ENCODE data around the gene SLC2A5.
A peak's percentile ranks its signal among the peaks of the same experiment; 100 is the strongest.

Gene SLC2A5

GRCh38 chr1:8992936-8993687 is 76.3 kb downstream of the SLC2A5 start:
- no peak overlapping the region for H3K4me3 ChIP-seq (ENCODE audit: low read depth, low read length)
- DNase-seq (ENCODE audit: low read depth), result no peak
- TF ChIP-seq, protein P1, sequence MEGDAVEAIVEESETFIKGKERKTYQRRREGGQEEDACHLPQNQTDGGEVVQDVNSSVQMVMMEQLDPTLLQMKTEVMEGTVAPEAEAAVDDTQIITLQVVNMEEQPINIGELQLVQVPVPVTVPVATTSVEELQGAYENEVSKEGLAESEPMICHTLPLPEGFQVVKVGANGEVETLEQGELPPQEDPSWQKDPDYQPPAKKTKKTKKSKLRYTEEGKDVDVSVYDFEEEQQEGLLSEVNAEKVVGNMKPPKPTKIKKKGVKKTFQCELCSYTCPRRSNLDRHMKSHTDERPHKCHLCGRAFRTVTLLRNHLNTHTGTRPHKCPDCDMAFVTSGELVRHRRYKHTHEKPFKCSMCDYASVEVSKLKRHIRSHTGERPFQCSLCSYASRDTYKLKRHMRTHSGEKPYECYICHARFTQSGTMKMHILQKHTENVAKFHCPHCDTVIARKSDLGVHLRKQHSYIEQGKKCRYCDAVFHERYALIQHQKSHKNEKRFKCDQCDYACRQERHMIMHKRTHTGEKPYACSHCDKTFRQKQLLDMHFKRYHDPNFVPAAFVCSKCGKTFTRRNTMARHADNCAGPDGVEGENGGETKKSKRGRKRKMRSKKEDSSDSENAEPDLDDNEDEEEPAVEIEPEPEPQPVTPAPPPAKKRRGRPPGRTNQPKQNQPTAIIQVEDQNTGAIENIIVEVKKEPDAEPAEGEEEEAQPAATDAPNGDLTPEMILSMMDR (IDR thresholded peaks at IDR 0.05; ENCODE audit: control insufficient read depth, extremely low read depth, insufficient read depth), result no peak

GRCh38 chr1:8989821-8990220 is 79.6 kb downstream of the SLC2A5 start:
- TF ChIP-seq, protein P1 (IDR thresholded peaks at IDR 0.05; ENCODE audit: control insufficient read depth, extremely low read depth, insufficient read depth), result no peak
- DNase-seq (ENCODE audit: low read depth), result no peak
- no peak overlapping the region for H3K4me3 ChIP-seq (ENCODE audit: low read depth, low read length)

DNA sequence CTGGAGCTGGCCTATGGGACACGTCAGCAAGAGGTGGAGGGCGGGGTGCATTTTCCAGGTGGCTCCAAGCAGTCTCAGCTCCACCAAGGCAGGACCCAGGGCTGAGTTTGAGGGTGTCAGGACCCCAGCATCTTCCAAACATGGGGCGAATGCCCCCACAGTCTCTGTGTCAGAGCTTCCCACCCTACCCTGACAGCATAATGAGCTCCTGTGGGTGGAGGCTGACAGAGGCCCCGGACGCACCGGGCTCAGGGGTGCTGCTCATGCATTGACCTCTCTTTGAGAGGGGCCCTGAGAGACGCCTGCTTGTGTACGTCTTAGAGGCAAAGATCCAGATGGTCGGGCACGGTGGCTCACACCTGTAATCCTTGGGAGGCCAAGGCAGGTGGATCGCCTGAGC is 80.4 kb downstream of the SLC2A5 start:
- TF ChIP-seq, protein P1 (IDR thresholded peaks at IDR 0.05; ENCODE audit: control insufficient read depth, extremely low read depth, insufficient read depth), result no peak
- H3K4me3 ChIP-seq (ENCODE audit: low read depth, low read length), result no peak overlapping the region
- no peak for DNase-seq (ENCODE audit: low read depth)

GRCh38 chr1:8988618-8988967 is 80.8 kb downstream of the SLC2A5 start:
- TF ChIP-seq, protein P1 (IDR thresholded peaks at IDR 0.05; ENCODE audit: control insufficient read depth, extremely low read depth, insufficient read depth), result no peak
- no peak for DNase-seq (ENCODE audit: low read depth)
- no peak overlapping the region for H3K4me3 ChIP-seq (ENCODE audit: low read depth, low read length)

DNA sequence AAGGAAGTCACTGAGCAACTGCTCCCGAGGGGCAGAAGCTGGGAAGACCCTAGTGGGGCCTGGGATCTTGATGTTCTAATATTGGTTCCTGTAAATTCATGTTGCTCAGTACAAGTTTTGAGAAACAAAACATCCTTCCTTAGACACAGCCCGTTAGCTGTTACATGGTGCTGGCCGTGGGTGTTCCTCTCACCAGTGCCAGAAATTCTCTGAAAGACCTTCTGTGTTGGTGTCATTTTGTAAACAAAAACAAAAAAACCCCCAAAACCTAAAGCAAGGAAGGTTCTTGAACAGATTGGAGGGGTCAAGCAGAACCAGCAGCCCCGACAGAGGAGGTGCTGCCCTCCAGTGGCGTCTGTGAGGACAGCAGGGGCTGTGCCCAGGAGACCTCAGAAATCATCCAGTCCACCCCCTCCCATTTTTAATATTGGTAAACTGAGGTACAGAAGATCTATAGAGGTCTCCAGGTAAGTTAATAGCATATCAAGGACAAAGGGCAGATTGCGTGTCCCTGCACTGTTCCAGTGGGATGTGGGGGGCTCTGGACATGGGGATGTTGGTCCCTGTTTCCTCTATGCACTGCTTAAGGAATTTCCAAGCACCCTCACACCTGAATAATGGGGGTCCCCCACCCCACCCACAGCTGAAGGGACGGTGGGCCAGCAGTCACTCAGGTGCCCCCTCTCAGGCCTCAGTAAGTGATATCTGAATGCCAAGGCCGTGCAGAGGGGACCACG is 81.4 kb downstream of the SLC2A5 start:
- DNase-seq (ENCODE audit: low read depth), result no peak
- no peak overlapping the region for H3K4me3 ChIP-seq (ENCODE audit: low read depth, low read length)
- TF ChIP-seq, protein P1 (IDR thresholded peaks at IDR 0.05; ENCODE audit: control insufficient read depth, extremely low read depth, insufficient read depth), result peak; percentile 89

DNA sequence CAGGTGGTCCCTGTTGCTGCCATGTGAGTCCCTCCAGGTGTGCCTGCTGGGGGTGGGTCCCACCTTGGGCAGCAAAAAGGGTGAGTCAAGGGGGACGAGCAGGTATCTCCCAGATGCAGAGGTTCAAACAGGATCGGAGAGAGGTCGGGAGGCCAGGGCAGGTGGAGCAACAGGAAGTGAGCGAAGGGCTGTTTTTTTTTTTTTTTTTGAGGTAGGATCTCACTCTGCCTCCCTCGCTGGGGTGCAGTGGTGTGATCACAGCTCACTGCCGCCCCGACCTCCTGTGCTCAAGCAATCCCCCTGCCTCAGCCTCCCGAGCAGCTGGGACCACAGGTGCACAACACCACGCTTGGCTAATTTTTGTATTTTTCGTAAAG is 82.6 kb downstream of the SLC2A5 start:
- DNase-seq (ENCODE audit: low read depth), result no peak
- H3K4me3 ChIP-seq (ENCODE audit: low read depth, low read length), result no peak overlapping the region
- TF ChIP-seq, protein P1 (IDR thresholded peaks at IDR 0.05; ENCODE audit: control insufficient read depth, extremely low read depth, insufficient read depth), result no peak
